ENCODE data around the gene PRM1. TPM values are rescaled to one million over a fixed set of nuclear protein-coding genes. Genes with fewer than 3 reads are reported as not detected.
A peak's percentile ranks its signal among the peaks of the same experiment; 100 is the strongest.
"Not testable (repeated sequence)": the region's sequence is repeated elsewhere in the genome, so short reads cannot be mapped to it uniquely, and the experiment has no call there.

PRM1 gene
- total RNA-seq, 1 donor from 2014 or later = not detected

DNA sequence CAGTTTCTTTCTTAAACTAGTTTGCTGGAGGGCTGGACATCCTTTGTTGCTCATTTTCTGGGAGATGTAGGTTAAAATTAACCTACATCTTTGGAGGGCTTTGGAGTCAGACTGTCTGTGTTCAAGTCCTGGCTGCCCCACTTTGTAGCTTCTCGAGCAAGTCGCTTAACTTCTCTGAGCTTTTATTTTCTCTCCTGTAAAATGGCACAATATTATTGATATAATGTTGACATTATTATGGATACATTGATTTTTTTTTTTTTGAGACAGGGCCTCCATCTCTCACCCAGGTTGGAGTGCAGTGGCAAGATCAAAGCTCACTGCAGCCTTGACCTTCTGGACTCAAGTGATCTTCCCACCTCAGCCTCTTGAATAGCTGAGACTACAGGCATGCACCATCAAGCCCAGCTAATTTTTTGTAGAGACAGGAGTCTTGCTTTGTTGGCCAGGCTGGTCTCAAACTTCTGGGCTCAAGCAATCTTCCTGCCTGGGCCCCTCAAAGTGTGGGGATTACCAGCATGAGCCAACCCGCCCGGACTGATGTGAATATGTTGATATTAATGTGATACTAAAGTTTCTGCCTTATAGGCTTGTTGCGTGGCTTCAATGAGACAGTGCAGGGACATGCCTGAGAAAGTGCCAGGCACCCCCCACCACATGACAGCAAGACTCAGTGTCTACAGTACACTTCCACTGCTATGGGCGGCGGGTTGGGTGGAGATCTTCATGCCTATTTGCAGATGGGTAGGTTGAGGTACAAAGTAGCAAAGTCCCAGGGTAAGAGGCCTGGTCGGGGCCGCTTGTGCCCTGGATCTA lies 32.6 kb upstream of the PRM1 start:
- no peak for DNase-seq

DNA sequence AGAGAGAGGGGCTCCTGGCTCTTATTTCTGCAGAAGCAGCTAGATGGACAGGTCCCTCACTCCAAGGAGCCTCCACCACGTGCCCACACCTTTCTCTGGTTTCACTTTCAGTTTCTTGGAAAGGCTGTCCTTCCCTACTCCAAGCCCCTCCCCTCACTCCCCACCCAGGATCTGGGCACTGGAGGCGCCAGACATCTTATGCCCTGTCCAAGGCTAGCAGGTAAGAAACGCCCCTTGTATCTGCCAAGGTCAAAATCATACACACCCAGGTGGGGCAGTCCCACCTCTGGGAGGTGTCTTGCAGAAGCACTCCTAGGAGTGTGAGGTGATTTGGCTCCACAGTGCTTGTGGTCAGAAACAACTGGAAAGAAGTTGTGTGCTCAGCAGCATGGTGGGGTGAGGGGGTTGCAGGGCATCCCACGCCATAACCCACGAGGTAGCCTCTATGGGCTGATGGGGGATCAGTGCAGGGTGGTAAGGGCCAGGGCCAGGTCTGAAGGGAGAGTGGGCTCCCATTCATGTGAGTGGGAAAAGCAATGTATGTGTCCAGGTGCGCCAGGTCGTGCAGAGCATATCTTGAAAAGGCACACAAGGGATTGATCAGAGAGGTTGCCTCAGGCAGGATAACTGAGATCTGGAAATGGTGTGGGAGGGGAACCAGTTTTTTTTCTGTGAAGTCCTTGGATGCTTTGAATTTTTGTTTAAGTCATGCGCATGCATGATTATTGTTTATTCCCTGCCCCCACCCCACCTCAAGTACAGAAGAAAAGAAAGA lies 31.8 kb upstream of the PRM1 start:
- DNase-seq = no peak

DNA sequence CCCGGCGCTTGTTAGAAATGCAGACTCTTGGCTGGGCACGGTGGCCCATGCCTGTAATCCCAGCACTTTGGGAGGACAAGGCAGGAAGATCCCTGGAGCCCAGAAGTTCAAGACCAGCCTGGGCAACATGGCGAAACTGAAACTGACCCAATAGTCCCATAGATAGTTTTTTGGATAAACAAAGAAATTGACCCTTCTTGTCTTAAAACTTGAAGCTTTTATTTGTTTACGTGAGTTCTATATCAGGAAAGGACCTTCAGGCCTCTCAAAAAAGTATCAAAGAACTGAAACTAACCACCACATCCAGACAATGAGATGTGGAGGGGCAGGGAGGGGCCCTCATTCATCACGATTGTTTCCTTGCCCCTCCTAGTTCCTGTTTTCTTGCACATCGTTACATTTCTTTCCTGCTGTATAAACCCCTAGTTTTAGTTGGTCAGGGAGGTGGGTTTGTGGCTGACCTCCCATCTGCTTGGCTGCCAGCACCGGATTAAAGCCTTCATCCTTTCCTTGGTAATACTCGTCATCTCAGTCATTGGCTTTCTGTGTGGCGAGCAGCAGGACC lies 29.9 kb upstream of the PRM1 start:
- DNase-seq = peak; percentile 37

DNA sequence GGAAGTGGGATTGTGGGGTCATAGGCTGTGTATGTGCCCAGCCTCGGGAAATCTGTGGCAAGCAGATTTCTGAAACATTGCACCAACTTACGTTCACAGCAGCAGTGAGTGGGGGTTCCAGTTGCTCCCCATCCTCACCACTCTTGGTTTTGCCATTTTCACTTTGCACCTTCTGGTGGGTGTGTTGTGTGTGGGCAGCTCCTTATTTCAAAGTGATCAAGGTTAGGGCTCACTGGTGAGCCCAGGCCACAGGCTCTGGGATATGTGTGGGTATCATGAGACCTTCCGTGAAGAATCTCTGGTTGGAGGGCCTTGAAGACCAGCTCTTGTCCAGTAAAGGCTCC lies 29.5 kb upstream of the PRM1 start:
- no peak for DNase-seq

DNA sequence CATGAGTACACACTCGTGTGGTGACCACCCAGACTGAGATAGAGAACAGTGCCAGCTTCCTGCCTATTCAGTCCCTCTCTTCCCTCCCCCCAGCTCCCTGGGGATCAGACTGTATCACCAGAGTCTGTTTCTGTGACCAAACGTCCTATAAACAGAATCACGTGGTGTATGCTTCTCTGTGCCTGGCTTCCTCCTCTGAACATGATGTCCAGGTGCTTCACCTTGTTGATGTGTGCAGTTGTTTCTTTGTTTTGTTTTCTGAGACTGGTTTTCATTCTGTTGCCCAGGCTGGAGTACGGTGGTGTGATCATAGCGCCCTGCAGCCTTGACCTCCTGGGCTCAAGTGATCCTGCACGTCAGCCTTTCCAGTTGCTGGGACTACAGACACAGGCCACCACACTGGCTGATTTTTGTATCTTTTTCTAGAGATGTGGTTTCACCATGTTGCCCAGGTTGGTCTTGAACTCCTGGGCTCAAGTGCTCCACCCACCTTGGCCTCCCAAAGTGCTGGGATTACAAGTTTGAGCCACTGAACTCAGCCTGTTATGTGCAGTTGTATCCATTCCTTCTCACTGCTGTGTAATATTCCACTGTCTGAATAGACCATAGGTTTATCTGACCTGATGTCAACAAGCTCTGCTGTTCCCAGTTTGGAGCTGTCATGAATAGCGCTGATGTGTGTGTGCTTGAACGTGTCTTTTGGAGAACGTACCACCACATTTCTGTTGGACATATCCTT lies 28.9 kb upstream of the PRM1 start:
- DNase-seq = no peak

DNA sequence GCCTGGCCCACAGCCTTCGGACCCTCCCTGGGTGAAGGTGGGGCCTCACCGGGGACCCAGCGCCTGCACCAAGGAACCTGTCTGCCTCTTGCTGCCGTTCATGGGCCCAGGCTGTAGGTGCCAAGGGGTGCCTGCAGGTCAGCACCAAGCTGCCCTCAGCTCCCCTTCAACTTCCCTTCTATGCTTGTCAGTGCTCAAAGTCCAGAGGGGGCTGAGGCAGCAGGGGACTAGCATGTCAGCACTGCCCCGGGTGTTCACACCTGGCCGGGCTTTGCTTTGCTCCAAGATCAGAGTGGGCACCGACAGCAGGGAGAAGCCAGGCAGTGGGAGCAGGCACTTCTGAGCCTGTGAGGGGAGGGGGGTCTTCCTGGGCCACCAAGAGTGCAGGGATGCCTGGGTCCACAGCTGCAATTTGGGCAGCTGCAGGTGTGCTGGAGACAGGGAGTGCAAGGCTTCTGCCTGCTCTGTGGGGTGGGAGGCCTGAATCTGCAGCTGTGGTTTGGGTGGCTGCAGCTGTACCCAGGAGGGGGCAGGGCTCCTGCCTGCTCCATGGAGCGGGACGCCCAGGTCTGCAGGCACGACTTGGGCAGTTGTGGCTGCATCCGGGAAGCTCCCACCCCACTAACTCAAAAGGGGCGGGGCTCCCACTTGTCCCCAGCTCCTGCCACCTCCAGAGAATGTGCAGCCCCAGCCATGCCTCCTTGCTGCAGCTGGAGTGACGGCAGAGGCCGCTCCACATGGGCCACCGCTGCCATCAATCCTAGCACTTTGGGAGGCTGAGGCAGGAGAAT lies 27.6 kb upstream of the PRM1 start:
- DNase-seq = no peak

DNA sequence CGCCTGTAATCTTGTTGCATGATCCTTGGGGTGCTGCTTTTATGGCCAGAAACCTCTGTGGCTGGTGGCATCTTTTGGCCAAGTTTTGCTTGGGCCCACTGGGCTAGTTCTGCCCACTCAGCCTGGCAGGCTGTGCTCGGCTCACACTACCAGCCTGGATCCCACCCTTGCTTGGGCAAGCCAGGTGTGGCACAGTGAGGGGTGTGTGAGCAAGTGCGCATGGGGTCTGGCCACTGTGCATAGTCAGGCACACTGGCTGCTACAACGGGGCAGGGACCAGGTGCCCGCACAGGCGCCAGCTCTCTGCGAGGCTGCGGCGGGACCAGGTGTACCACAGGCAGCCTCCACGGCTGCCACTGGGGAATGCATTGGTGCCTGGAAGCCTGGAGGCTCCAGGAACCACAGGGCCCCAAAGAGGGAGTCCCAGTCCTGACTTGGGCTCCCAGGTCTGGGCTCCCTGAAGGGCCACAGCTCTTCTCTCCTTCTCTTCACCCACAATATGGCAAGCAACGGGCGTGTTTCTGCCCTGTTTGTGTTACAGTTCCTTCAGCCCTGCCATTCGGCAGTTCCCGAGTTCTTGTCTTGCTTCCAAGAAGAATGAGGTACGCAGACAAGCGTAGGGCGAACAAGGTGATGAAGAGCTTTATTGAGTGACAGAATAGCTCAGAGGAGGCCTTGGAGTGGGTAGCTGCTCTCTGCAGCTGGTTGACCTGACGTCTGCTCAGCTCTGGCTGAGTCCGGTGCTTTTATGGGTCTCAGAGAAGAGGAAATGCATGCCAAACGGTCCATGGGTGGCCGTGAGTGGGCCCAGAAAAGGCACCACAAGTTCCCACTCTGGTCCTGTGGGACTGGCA lies 26.7 kb upstream of the PRM1 start:
- no peak for DNase-seq

DNA sequence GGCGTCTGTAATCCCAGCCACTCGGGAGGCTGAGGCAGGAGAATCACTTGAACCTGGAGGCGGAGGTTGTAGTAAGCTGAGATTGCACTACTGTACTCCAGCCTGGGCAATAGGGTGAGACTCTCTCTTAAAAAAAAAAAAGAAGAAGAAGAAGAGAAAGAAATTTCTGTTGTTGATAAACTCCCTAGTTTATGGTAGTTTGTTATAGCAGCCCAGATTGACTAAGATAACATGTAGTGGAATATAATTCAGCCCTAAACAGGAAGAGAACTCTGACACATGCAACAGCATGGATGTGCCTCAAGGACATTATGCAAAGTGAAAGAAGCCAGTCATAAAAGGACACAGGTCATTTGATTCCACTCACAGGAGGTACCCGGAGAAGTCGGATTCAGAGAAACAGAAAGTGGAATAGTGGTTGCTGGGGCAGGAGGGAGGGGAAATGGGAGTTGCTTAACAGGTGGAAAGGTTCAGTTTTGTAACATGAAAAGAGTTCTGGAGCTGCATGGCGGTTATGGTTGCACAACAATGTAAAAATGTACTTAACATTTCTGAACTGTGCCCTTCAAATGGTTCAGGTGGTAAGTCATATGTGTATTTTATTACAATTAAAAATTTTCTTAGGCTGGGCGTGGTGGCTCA lies 26.0 kb upstream of the PRM1 start:
- DNase-seq = no peak

DNA sequence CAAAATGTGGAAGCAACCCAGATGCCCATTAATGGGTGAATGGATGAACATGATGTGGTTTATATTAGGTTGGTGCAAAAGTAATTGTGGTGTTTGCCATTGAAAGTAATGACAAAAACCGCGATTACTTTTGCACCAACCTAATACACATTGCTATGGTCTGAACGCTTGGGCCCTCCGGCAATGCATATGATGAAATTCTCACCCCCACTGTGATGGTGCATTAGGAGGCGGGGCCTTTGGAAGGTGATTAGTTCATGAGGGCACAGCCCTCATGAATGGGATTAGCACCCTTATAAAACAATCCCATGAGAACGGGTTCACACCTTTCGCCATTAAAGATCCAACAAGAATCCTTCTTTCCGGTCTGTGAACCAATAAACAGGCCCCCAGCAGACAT lies 25.3 kb upstream of the PRM1 start:
- no peak for DNase-seq

DNA sequence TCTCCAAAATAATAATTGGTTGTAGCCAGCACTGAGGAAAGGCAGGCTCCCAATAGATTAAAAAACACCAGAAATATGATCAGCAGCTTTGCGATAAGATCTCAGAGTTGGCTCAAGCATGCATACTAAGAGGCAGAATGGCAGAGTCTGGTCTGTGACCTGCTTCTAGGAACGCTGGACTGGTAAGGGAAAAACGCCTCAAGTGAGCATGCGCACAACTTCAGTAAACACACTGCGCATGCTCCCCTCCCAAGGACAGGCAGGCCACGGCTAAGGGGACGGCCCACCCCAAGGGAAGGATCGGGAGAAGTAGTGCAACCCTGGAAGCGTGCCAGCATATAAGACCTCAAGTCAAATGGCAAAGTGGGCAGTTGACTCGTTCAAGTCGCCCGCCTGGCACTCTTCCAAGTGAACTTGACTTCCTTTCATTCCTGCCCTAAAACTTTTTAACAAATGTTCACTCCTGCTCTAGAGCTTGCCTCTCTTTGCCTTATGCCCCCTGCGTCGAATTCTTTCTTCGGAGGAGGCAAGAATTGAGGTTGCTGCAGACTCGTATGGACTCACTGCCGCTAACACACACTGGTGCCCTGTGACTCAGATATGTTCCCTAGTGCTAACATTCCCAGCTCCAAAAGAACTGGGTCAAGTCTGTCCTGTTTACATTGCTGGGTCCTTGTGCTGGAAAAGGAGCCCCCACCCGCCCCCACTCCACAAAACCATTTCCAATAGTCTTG lies 22.4 kb upstream of the PRM1 start:
- DNase-seq = no peak

DNA sequence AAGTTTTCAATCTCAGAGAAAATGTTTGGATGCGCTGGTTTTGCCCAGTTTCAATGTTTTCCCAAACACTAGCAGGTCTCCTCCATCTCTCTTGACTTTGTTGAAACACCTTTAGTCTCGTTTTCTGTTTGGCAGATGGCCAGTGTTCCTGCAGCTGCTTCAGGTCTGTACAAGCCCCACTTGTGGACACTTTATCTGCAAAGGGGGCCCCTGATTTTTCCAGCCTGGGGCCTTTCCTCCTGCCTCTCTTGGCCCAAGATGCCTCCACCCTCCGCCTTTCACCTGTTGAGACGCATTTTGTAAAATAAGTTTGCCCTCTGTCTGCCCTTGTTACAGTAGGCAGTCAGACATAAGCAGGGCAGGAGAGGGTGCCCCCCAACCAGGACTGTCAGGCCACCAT lies 21.8 kb upstream of the PRM1 start:
- DNase-seq = no peak

DNA sequence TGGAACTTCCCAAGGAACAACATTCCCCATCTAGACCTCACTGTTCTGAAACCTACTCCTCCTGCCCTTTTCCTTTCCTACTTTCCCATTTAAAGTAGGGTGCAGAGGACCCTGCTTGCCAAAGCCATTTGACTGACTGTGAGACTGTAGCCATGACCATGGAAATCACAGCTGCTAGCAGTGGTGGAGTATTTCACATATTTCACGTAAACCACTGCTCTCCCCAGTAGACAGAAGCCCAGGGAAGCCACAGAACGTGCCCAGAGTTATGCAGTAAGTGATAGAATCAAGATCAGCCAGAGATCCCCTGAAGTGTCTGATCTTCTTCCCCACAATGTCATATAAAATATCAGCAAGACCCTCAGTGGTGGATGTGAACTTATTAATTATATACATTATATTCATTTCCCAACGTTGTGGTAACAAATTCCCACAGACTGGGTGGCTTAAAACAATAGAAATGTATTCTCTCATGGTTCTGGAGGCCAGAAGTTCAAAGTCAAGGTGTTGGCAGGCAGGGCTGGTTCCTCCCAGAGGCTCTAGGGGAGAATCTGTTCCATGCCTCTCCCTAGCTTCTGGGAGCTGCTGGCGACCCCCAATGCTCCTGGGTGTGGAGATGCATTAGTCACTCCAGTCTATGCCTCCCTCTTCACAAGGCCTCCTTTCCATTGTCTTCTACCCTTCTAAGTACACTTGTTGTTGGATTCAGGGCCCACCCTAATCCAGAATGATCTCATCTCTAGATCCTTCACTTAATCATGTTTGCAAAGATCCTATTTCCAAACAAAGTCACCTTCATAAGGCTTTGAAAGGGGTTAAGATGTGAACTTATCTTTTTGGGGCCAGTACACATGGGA lies 20.7 kb upstream of the PRM1 start:
- DNase-seq = no peak

DNA sequence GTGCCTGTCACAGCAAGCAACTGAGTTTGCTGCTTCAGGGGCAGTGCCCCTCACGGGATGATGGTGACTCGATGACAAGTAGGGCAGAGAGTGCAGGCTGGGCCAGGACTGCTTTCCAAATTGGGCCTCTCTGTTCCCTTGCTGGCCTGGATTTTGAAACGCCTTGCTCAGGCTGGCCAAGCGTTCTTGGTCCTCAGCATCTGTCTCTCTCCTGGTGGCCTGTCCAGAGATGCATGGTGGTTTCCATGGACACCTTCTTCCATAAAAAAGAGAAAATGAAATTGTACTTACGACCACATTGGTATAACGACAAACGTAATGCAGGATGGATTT lies 19.4 kb upstream of the PRM1 start:
- DNase-seq = no peak

DNA sequence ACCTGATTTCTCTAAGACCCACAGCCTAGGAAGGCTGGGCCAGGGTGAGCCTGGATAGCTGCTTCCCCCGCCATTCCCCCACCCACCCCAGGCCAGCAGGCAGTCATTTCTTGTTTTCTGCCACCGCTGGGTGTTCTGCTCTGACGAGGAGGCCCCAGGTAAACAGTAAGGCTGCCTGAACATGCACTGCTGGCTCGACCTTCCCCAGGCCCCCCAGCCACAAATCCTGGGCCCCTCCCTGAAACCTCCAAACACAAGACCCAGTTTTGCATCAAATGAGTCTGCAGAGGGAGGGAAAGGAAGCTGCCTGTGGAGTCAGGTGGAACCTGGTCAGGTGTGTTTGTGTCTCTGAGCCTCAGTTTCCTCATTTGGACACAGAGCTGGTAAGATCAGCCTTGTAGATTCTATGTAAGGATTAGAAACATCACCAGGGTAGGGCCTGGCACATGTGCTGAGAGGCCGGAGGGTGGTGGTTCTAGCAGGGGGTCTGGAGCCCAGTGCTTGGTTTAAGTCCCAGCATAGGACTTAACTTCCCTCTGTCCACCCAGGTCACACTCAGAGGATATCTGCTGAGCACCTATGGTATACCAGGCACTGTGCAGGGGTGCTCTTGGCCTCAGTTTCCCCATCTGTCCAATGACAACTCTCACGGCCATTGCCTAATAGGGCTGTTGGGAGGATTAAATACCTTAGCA lies 18.9 kb upstream of the PRM1 start:
- no peak for DNase-seq

DNA sequence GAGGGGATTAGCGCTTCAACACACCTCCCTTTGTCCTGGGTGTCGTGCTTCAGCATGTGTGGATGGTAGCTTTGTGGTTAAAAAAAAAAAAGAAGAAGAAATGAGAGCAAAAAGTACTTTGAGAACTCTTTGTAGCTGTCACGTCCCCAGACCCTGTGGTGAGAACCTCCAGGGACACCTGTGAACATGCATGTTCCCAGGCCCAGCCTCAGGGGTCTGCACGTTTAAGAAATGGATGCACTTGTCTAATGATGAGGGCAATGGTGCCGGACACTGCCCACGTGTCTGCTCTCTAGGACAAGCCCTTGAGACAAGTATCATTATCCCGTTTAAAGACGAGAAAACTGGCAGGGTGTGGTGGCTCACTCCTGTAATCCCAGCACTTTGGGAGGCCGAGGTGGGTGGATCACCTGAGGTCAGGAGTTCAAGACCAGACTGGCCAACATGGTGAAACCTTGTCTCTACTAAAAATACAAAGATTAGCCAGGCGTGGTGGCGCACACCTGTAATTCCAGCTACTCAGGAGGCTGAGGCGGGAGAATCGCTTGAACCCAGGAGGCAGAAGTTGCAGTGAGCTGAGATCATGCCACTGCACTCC lies 17.9 kb upstream of the PRM1 start:
- DNase-seq = not testable (repeated sequence)

DNA sequence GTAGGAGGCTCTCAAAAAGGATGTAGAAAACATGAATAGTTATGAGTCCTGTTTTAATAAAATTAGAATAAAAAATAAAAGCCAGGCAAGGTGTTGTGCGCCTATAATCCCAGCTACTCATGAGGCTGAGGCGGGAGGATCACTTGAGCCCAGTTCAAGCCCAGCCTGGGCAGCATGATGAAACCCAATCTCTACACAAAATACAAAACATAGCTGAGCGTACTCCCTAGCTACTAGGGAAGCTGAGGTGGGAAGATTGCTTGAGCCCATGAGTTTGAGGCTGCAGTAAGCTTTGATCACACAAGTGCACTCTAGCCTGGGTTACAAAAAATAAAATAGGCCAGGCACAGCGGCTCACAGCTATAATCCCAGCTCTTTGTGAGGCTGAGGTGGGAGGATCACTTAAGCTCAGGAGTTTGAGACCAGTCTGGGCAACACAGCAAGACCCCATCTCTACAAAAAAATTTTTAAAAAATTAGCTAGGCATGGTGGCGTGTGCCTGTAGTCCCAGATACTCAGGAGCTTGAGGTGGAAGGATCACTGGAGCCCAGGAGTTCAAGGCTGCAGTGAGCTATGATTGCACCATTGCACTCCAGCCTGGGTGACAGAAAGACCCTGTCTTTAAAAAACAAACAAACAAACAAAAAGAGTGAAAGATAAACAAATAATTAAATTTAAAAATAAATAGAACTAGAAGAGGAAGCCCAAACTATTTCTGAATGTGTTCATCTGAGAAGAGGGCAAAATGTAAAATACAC lies 17.2 kb upstream of the PRM1 start:
- no peak for DNase-seq

DNA sequence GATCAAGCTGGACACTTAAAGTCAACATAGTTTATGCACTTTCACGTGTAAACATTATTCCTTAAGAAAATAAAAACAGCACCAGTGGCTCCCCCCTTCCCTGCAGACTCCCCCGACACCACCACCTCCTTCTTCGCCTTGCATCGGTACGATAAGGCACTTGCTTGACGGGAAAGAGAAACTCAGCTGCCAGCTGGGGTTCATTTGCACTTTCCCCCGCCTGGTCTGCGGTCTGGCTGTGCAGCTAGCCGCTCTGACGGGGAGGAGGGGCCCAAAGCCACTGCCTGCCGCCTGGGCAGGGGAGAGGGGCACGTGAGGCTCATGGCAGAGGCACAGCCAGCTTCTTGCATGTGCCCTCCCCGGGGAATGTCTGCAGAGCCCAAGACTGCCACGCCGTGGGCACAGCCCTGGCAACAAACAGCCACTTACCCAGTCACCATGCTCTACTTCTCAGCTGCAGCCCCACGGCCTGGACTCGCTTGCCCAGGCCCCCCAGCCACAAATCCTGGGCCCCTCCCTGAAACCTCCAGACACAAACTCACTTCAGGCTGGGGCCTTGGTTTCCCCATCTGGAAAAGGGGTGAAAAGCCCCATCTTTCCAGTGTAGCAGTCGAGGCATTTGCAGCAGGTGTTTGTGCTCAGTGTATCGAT lies 16.5 kb upstream of the PRM1 start:
- DNase-seq = peak; percentile 6
